GM12878 (cell line): ENCODE measurements around the gene OGFRL1. TPM values are rescaled to one million over a fixed set of nuclear protein-coding genes. Genes with fewer than 3 reads are reported as not detected.

Experiments
- ATAC-seq: fragments of 200-7000 bp; cut with Tn5 transposase; 3 replicates; pipeline ENCODE4 v1.9.1; 2020; ENCODE audit warnings: mild to moderate bottlenecking, moderate library complexity
- BruUV-seq: library from RNA; stranded (reverse); fragments of 400-500 nt; replicated peaks from 2 replicates; lab custom pipeline; 2021; lab: Mats Ljungman, UMichigan
- CTCF ChIA-PET: fragments of 300-600 bp; sonication (Branson Sonifier 250); formaldehyde crosslinking; extraction: SDS; loops from one replicate; lab custom pipeline; 2021; ENCODE audit warnings: inconsistent platforms; lab: Yijun Ruan, JAX
- POLR2A ChIA-PET: fragments of 350-600 bp; formaldehyde crosslinking; extraction: SDS; loops from one replicate; lab custom pipeline; 2021; ENCODE audit warnings: inconsistent platforms; lab: Charles Lee
- RAD21 ChIA-PET: fragments of 300-600 bp; sonication (Branson Sonifier 250); formaldehyde crosslinking; loops from one replicate; lab custom pipeline; 2023; ENCODE audit warnings: antibody characterized with exemption; ENCODE audit not compliant: unreplicated experiment; lab: Charles Lee
- SMC1A ChIA-PET: fragments of 300-600 bp; sonication (Branson Sonifier 250); formaldehyde crosslinking; loops from one replicate; lab custom pipeline; 2023; ENCODE audit not compliant: unreplicated experiment, uncharacterized antibody; lab: Charles Lee
- DNase-seq: peaks from one replicate; pipeline ENCODE4 v3.0.0-alpha.2; 2011; ENCODE audit warnings: low read depth, low spot score
- FAIRE-seq: peaks from 3 replicates; lab custom pipeline; 2011; peaks lifted over from hg19 to GRCh38; lab: Jason Lieb, UNC
- H2AFZ ChIP-seq: 2 replicates; pipeline ENCODE4 v1.6.0; 2011; ENCODE audit warnings: low read depth, low read length, control low read depth; ENCODE audit not compliant: control insufficient read depth
- H3K27ac ChIP-seq: 2 replicates; pipeline ENCODE4 v1.5.1; 2011; ENCODE audit warnings: control low read depth; ENCODE audit not compliant: control insufficient read depth, insufficient read depth
- H3K27me3 ChIP-seq, 2 experiments: replicated peaks in 1 of 2; 2 replicates each; pipeline versions ENCODE4 v1.6.0 to v1.6.1; 2011; ENCODE audit warnings: low read length in 1 of 2; ENCODE audit not compliant: control insufficient read depth in 2 of 2, insufficient read depth in 2 of 2
- H3K36me3 ChIP-seq, 2 experiments: 2 replicates each; pipeline ENCODE4 v1.5.1; 2011; ENCODE audit warnings: low read length in 1 of 2; ENCODE audit not compliant: control insufficient read depth in 2 of 2, insufficient read depth in 2 of 2
- H3K4me1 ChIP-seq: 2 replicates; pipeline ENCODE4 v1.6.1; 2011; ENCODE audit warnings: mild to moderate bottlenecking, low read length, moderate library complexity, mixed read lengths; ENCODE audit not compliant: control insufficient read depth, insufficient read depth
- H3K4me2 ChIP-seq: 2 replicates; pipeline ENCODE4 v1.6.0; 2011; ENCODE audit warnings: control low read depth; ENCODE audit not compliant: control insufficient read depth, insufficient read depth
- H3K4me3 ChIP-seq: fragments of 200-600 bp; sonication (generic); 2 replicates; pipeline ENCODE4 v1.5.1; 2016
- H3K79me2 ChIP-seq: 2 replicates; pipeline ENCODE4 v1.6.0; 2011; ENCODE audit warnings: low read length; ENCODE audit not compliant: control insufficient read depth, insufficient read depth
- H3K9ac ChIP-seq: 2 replicates; pipeline ENCODE4 v1.8.0; 2011; ENCODE audit warnings: low read length, control low read depth, mixed read lengths; ENCODE audit not compliant: control insufficient read depth, insufficient read depth
- H3K9me3 ChIP-seq: replicated peaks from 3 replicates; pipeline ENCODE4 v1.5.1; 2011; ENCODE audit warnings: mild to moderate bottlenecking, low read length; ENCODE audit not compliant: control insufficient read depth, insufficient read depth
- H4K20me1 ChIP-seq: 2 replicates; pipeline ENCODE4 v1.6.0; 2011; ENCODE audit not compliant: control insufficient read depth, insufficient read depth
- CUX1 ChIP-seq: IDR thresholded peaks from 2 replicates; pipeline ENCODE4 v1.6.1; 2012; ENCODE audit warnings: improper control_type of control experiment, low read depth, low read length; ENCODE audit not compliant: insufficient replicate concordance
- EZH2 ChIP-seq: IDR thresholded peaks from 2 replicates; pipeline ENCODE4 v1.6.1; 2012; ENCODE audit warnings: low read depth, mild to moderate bottlenecking, control low read depth, inconsistent platforms, low read length, borderline replicate concordance; ENCODE audit not compliant: control insufficient read depth
- IKZF2 ChIP-seq, 2 experiments: fragments of 450-650 bp; IDR thresholded peaks; 2 replicates each; pipeline ENCODE4 v1.6.1; 2017; ENCODE audit warnings: mild to moderate bottlenecking in 2 of 2, moderate library complexity in 2 of 2
- IRF4 ChIP-seq: IDR thresholded peaks from 2 replicates; pipeline ENCODE4 v1.6.1; 2011; ENCODE audit warnings: low read depth, low read length
- KDM1A ChIP-seq: fragments of 200-600 bp; sonication (generic); IDR thresholded peaks from 2 replicates; pipeline ENCODE4 v1.6.1; 2016; ENCODE audit warnings: borderline replicate concordance
- NFIC ChIP-seq: IDR thresholded peaks from 2 replicates; pipeline ENCODE4 v1.6.1; 2012; ENCODE audit warnings: low read depth, mild to moderate bottlenecking, inconsistent platforms, low read length, moderate library complexity
- NRF1 ChIP-seq: conservative IDR thresholded peaks from 2 replicates; pipeline ENCODE4 v1.6.1; 2011; ENCODE audit warnings: mild to moderate bottlenecking, low read depth, low read length, improper control_type of control experiment
- PML ChIP-seq: IDR thresholded peaks from 2 replicates; pipeline ENCODE4 v1.6.1; 2012; ENCODE audit warnings: low read length, inconsistent platforms
- SMAD1 ChIP-seq: fragments of 450-650 bp; IDR thresholded peaks from 2 replicates; pipeline ENCODE4 v1.6.1; 2018; ENCODE audit warnings: mild to moderate bottlenecking, low read depth; ENCODE audit not compliant: partially characterized antibody
- SMAD5 ChIP-seq: IDR thresholded peaks from 2 replicates; pipeline ENCODE4 v1.6.1; 2016; ENCODE audit warnings: antibody characterized with exemption, low read depth
- SRF ChIP-seq, 2 experiments: IDR thresholded peaks; 2 replicates each; pipeline ENCODE4 v1.6.1; 2011; ENCODE audit warnings: low read depth in 2 of 2, low read length in 2 of 2, mild to moderate bottlenecking in 1 of 2, moderate library complexity in 1 of 2
- YY1 ChIP-seq: IDR thresholded peaks from 2 replicates; pipeline ENCODE4 v1.6.1; 2011; ENCODE audit warnings: low read depth, mild to moderate bottlenecking, low read length
- ZBED1 ChIP-seq: IDR thresholded peaks from 2 replicates; pipeline ENCODE4 v1.6.1; 2016; ENCODE audit warnings: borderline replicate concordance
- ZBTB40 ChIP-seq: fragments of 450-650 bp; IDR thresholded peaks from 2 replicates; pipeline ENCODE4 v1.6.1; 2016; ENCODE audit warnings: mild to moderate bottlenecking, moderate library complexity, borderline replicate concordance
- WGBS: methylation state at CpG from one replicate; pipeline ENCODE4 v1.1.6; 2016; ENCODE audit warnings: low lambda C conversion rate; ENCODE audit not compliant: insufficient replicate concordance, insufficient coverage; ENCODE audit errors: missing lambda C conversion rate; 5-methylcytosine and 5-hydroxymethylcytosine counted together
- in situ Hi-C: fragments of 300-500 bp; cut with MboI; formaldehyde crosslinking; loops from 9 replicates; pipeline ENCODE4 v1.14.3; 2018; ENCODE audit warnings: mixed read lengths
- intact Hi-C: fragments of 100-400 bp; cut with micrococcal nuclease; formaldehyde crosslinking; loops from one replicate; pipeline ENCODE4 v1.14.2; 2022; ENCODE audit not compliant: unreplicated experiment
- polyA plus RNA-seq, 11 experiments: library from polyadenylated mRNA; depleted of rRNA in 4 of 11; unstranded in 6 of 11; stranded (reverse) in 5 of 11; fragments of >200 nt; fragmentation: Nextera tagmentation in 4 of 11; fragmentation: Illumina TruSeq in 1 of 11; extraction: Ambion mirVana in 4 of 11; extraction: Trizol in 1 of 11; gene quantifications; 1 replicate in 1 of 11; 2 replicates in 10 of 11; pipeline versions ENCODE4 v1.2.1 to v1.2.3, GENCODE V29; 2011 to 2016; ENCODE audit warnings: inconsistent platforms in 2 of 11, missing spikeins in 2 of 11, low read depth in 1 of 11
- total RNA-seq, 4 experiments: library from RNA; depleted of rRNA in 3 of 4; stranded (reverse); fragments of >200 nt in 3 of 4; fragmentation: Illumina TruSeq in 1 of 4; extraction: Trizol in 1 of 4; gene quantifications; 2 replicates each; pipeline versions ENCODE4 v1.2.1 to v1.2.3, GENCODE V29; 2013 to 2021
- TF ChIP-seq, protein P1 (sequence below): IDR thresholded peaks from 2 replicates; pipeline ENCODE4 v1.6.1; 2012; ENCODE audit warnings: low read length, inconsistent platforms

The OGFRL1 gene
- total and polyA plus RNA-seq, 10 of the 15 experiments (the other 5 are each of a cell fraction or from before 2014, with no cell fraction given): 0.24 to 5.8 (median 2.3) TPM

DNA sequence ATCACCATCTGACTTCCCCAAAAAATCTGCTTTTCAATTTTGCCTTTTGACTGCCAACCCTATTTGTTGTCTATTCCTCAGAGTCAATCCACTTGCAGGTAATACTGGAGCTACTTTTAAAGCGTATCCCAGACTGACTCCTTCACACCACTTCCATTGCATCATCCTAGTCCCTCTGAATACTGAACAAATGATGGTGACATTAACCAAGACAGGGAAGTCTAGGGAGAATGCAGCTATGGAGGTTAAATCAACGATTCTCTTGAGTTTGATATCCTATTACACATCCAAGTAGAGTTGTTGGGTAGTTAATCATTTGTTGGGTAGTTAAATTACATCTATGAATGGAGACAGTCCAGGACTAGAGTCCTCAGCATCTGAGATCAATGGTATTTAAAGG lies 2.0 kb downstream of the OGFRL1 start:
- POLR2A ChIA-PET: no interaction called here
- no peak overlapping the region; the same call in 1 of the 2 replicates for H3K4me3 ChIP-seq
- no peak for TF ChIP-seq KDM1A
- TF ChIP-seq NRF1: no peak
- no peak for TF ChIP-seq IRF4
- no peak for TF ChIP-seq EZH2
- no peak for TF ChIP-seq PML
- no peak for TF ChIP-seq NFIC
- TF ChIP-seq IKZF2 (IDR thresholded peaks at IDR 0.05): no peak
- TF ChIP-seq SMAD5: no peak
- no peak for TF ChIP-seq SRF (IDR thresholded peaks at IDR 0.05; ENCODE audit: low read depth in 2 of 2, low read length in 2 of 2)
- no peak for TF ChIP-seq CUX1
- no peak for TF ChIP-seq ZBED1
- no peak for TF ChIP-seq ZBTB40
- TF ChIP-seq, protein P1, sequence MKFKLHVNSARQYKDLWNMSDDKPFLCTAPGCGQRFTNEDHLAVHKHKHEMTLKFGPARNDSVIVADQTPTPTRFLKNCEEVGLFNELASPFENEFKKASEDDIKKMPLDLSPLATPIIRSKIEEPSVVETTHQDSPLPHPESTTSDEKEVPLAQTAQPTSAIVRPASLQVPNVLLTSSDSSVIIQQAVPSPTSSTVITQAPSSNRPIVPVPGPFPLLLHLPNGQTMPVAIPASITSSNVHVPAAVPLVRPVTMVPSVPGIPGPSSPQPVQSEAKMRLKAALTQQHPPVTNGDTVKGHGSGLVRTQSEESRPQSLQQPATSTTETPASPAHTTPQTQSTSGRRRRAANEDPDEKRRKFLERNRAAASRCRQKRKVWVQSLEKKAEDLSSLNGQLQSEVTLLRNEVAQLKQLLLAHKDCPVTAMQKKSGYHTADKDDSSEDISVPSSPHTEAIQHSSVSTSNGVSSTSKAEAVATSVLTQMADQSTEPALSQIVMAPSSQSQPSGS: no peak
- no peak for TF ChIP-seq SMAD1
- no peak for TF ChIP-seq YY1

More for the DNA sequence above, 2.0 kb downstream of the OGFRL1 start:
- FAIRE-seq: no peak
- intact Hi-C loops: no loop called here
- Histone ChIP-seq H3K27me3 (no peaks in the 10 kb centered on the region), H3K4me2 (no peak overlapping the region; the same call in 1 of the 2 replicates), H3K9me3 (no peaks in the 10 kb centered on the region), H4K20me1 (no peaks in the 10 kb centered on the region), H3K9ac (no peak overlapping the region), H2AFZ (no peak overlapping the region), H3K36me3 (peaks cover 0 to 6% of the 10 kb centered on the region in 2 experiments; a peak in 1 of 4 replicates), H3K79me2 (peaks cover 4% of the 10 kb centered on the region), H3K4me1 (peaks cover 5% of the 10 kb centered on the region; the same call in 1 of the 2 replicates), H3K27ac (no peak overlapping the region)
- in situ Hi-C loops: no loop called here
- no peak for ATAC-seq
- DNase-seq: no peak
- BruUV-seq: no TSS peak
- ChIA-PET RAD21 (no interaction called here), SMC1A (interaction anchor here (1.0 to 1.6 kb wide), 5 partner anchors 9 to 60 kb away, joined by 3 to 5 read pairs (median 3); no protein-coding TSS in a partner anchor), CTCF (interaction anchor here (1.2 kb wide), 1 partner anchor 42 kb away, joined by 3 read pairs; no protein-coding TSS in a partner anchor)
- 54% methylated on average over 2 of the region's 2 CpGs for WGBS
